A673 (cell line): ENCODE data around the gene GALNT2.

ENCODE experiments used
- CTCF ChIP-seq: fragments of 300-800, 200-600 bp; sonication (generic); conservative IDR thresholded peaks from 2 replicates; pipeline ENCODE4 v1.5.1; 2017; ENCODE audit warnings: low read depth, mild to moderate bottlenecking, antibody characterized with exemption, low read length, moderate library complexity, mixed read lengths
- EZH2 ChIP-seq: fragments of 200-600 bp; sonication (generic); IDR thresholded peaks from 2 replicates; pipeline ENCODE4 v1.6.1; 2017; ENCODE audit warnings: borderline replicate concordance, low read depth, mild to moderate bottlenecking, mixed read lengths, antibody characterized with exemption, low read length; ENCODE audit not compliant: poor library complexity, severe bottlenecking

- TF ChIP-seq CTCF (no peak), EZH2 (no peak)
Measured at GRCh38 chr1:230136453-230137336, 69.7 kb downstream of the GALNT2 start.
